ENCODE results near the gene MORN5.

GRCh38 chr9:122176916-122177315 is 17.2 kb downstream of the MORN5 start:
- TF ChIP-seq POLR2A (IDR thresholded peaks at IDR 0.05) (no peak), CTCF (IDR thresholded peaks at IDR 0.05) (no peak)
